Ishikawa (cell line): ENCODE data around the gene PLA2G2D.

Source experiments
- CEBPB ChIP-seq: IDR thresholded peaks from 2 replicates; pipeline ENCODE4 v1.6.1; 2012
- CREB1 ChIP-seq: IDR thresholded peaks from 2 replicates; pipeline ENCODE4 v1.6.1; 2012; ENCODE audit warnings: low read depth
- EGR1 ChIP-seq: IDR thresholded peaks from 2 replicates; pipeline ENCODE4 v1.6.1; 2012
- EP300 ChIP-seq: IDR thresholded peaks from 2 replicates; pipeline ENCODE4 v1.6.1; 2012; ENCODE audit warnings: borderline replicate concordance
- FOXM1 ChIP-seq: IDR thresholded peaks from 2 replicates; pipeline ENCODE4 v1.6.1; 2012; ENCODE audit warnings: low read depth, borderline replicate concordance
- NFIC ChIP-seq: IDR thresholded peaks from 2 replicates; pipeline ENCODE4 v1.6.1; 2012
- RAD21 ChIP-seq: IDR thresholded peaks from 2 replicates; pipeline ENCODE4 v1.6.1; 2012; ENCODE audit warnings: low read depth
- TAF1 ChIP-seq: IDR thresholded peaks from 2 replicates; pipeline ENCODE4 v1.6.1; 2012; ENCODE audit warnings: low read depth, mild to moderate bottlenecking
- TCF12 ChIP-seq: IDR thresholded peaks from 2 replicates; pipeline ENCODE4 v1.6.1; 2012; ENCODE audit warnings: low read depth
- TEAD4 ChIP-seq: IDR thresholded peaks from 2 replicates; pipeline ENCODE4 v1.6.1; 2012
- YY1 ChIP-seq: IDR thresholded peaks from 2 replicates; pipeline ENCODE4 v1.6.1; 2012; ENCODE audit warnings: low read depth
- ZBTB7A ChIP-seq: IDR thresholded peaks from 2 replicates; pipeline ENCODE4 v1.6.1; 2012; ENCODE audit warnings: low read depth
- TF ChIP-seq, protein P1 (sequence below): IDR thresholded peaks from 2 replicates; pipeline ENCODE4 v1.6.1; 2012
- TF ChIP-seq, protein P2 (sequence below): IDR thresholded peaks from 2 replicates; pipeline ENCODE4 v1.6.1; 2012
- TF ChIP-seq, protein P3 (sequence below): IDR thresholded peaks from 2 replicates; pipeline ENCODE4 v1.6.1; 2012; ENCODE audit warnings: low read depth, mild to moderate bottlenecking

PLA2G2D gene

DNA sequence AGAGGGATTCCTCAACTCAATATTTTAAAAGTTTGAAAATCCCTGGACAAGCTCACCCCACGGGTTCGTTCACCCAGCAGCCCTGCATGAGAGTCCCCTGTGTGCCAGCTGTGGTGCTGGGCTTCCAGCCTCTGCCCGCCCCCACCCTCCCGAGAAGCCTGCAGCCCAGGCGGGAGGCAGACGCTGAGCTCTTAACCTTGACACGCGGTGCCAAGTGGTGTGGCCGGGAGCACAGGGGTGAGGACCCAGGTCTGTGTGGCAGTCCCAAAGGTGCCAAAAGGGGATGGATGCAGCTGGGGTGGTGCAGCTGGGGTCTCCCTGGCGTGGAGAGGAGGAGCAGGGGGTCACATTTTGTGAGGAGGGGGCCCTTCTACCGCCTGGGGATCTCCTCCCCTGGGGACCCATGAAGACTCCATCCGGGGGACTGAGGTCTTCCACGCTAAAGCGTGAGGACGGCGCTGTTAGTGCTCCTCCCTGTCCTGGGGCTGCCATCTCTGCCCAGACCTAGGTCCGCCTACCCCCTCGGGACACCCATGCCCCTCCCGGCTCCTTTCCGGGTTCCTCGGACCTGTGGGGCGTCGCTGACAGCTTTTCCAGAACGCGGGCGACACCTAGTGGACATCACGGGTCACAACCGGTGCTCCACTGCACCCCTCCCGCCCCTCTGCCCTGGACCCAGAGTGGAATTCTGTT is 32.7 kb upstream of the PLA2G2D start:
- no peak for TF ChIP-seq EP300
- TF ChIP-seq TCF12: no peak
- TF ChIP-seq YY1: no peak
- TF ChIP-seq RAD21: peak; percentile 94

DNA sequence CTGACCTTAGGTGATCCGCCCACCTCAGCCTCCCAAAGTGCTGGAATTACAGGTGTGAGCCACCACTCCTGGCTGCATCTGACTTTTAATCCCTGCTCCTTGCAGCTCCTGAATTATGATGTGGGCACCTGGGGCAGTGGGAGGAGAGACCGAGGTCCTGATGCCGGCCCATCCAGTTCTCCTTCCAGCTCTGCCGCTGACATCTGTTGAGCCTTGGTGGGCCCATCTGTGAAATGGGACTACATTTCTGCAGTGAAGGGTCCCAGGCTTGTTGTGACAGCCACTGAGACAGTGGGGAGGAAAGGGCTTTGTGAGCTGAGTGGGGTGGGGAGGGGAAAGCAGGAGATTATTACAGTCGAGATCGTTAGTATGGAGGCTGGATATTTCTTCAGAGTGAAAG is 31.6 kb upstream of the PLA2G2D start:
- TF ChIP-seq CEBPB (no peak), EP300 (no peak), TEAD4 (no peak), NFIC (no peak), YY1 (no peak), FOXM1 (no peak), RAD21 (no peak), ZBTB7A (no peak), CREB1 (no peak), TCF12 (no peak), TAF1 (no peak)
- TF ChIP-seq, protein P1, sequence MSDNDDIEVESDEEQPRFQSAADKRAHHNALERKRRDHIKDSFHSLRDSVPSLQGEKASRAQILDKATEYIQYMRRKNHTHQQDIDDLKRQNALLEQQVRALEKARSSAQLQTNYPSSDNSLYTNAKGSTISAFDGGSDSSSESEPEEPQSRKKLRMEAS: no peak
- TF ChIP-seq, protein P2, sequence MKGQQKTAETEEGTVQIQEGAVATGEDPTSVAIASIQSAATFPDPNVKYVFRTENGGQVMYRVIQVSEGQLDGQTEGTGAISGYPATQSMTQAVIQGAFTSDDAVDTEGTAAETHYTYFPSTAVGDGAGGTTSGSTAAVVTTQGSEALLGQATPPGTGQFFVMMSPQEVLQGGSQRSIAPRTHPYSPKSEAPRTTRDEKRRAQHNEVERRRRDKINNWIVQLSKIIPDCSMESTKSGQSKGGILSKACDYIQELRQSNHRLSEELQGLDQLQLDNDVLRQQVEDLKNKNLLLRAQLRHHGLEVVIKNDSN: no peak

DNA sequence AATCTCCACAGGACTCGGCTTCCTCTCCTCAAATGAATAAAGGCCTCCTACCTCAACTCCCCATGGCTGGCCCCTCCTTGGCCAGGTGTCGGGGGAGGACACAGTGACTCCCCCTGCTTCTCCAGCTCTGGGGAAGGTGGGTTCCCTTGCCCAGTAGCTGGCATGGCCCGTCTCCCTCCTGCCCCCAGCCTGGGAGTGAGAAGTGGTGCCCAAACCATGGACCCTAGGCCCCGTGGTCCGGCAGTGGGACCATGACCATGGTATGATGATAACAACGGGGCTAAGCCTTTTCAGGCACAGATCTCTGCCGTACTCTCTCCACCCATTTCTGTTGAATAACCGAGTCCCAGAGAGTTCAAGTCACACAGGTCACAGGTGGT is 31.0 kb upstream of the PLA2G2D start:
- TF ChIP-seq CREB1: no peak
- TF ChIP-seq FOXM1: no peak

DNA sequence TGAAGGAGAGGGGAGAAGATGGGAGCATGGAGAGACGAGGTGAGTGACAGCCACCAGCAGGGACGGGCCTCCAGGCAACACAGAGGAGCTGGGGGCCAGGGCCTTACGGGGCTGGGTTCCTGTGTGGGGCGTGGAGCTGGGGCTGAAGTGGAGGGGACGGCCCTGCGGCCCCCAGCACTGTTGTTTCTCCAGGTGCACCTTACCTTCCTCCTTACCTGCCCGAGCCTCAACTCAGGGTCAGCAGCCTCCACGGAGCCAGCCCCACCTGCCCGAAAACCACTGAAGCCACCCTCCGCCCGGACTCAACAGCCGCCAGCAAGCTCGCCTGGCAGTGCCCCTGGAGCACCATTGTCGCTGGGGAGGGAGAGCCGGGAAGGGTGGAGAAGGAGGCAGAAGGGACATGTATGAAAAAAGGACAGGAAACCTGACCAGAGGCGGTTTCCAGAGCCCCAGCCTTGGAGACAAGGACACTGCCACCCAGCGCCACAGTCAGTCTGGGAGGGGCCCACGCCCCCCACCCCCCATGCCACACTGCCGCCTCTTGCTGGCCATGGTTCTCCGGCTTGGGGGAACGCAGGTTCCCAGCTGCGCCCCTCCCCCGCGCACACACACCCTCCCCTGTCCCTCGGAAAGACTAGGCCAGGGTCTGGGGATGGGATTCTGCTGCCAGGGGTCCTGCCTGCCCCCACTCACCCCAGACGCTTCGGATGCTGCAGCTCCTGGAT is 30.4 kb upstream of the PLA2G2D start:
- TF ChIP-seq YY1 (no peak), TAF1 (no peak), ZBTB7A (no peak), TEAD4 (no peak), EP300 (no peak), RAD21 (no peak), FOXM1 (no peak), CEBPB (no peak), EGR1 (no peak), CREB1 (no peak), TCF12 (no peak), NFIC (no peak)
- TF ChIP-seq, protein P2: no peak
- TF ChIP-seq, protein P1: no peak
- TF ChIP-seq, protein P3, sequence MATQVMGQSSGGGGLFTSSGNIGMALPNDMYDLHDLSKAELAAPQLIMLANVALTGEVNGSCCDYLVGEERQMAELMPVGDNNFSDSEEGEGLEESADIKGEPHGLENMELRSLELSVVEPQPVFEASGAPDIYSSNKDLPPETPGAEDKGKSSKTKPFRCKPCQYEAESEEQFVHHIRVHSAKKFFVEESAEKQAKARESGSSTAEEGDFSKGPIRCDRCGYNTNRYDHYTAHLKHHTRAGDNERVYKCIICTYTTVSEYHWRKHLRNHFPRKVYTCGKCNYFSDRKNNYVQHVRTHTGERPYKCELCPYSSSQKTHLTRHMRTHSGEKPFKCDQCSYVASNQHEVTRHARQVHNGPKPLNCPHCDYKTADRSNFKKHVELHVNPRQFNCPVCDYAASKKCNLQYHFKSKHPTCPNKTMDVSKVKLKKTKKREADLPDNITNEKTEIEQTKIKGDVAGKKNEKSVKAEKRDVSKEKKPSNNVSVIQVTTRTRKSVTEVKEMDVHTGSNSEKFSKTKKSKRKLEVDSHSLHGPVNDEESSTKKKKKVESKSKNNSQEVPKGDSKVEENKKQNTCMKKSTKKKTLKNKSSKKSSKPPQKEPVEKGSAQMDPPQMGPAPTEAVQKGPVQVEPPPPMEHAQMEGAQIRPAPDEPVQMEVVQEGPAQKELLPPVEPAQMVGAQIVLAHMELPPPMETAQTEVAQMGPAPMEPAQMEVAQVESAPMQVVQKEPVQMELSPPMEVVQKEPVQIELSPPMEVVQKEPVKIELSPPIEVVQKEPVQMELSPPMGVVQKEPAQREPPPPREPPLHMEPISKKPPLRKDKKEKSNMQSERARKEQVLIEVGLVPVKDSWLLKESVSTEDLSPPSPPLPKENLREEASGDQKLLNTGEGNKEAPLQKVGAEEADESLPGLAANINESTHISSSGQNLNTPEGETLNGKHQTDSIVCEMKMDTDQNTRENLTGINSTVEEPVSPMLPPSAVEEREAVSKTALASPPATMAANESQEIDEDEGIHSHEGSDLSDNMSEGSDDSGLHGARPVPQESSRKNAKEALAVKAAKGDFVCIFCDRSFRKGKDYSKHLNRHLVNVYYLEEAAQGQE: no peak

DNA sequence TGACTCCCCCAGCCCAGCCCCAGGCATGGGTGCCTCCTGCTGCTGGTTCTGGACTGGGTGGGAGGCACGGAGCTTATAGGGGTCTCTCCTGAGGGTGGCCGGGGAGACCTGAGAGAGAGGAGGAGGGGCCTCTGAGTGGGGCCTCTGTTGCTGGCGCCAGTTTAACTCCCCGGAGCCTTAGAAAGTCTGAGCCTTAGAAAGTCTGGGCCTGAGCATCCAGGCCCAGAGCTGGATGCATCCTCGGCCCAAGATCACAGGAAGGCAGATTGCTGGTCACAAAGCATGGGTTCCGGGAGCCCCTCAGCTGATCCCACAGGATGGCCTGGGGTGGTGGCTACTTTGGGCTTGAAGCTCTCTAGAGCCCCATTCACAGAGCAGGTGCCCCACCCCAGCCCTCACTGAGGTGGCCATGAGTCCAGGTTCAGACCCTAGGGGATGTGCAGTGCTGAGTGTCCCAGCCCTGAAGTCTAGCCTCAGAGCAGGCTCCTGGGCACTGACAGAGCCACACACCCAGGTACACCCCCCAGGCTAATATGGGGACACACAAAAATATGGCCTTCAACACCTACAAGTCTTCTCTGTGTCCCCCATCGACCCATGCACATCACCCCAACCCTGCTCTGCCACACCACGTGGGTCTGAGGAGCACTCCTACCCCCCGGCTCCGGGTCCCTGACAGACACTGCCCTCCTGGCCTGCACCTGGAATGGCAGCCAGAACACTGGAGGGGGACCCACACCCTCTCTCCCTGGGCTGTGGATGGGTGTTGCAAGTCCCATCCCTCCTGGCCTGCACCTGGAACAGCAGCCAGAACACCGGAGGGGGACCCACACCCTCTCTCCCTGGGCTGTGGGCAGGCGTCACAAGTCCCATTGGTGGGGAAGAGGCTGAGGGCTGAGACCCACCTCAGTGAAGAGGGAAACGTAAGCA is 29.5 kb upstream of the PLA2G2D start:
- no peak for TF ChIP-seq RAD21
- TF ChIP-seq EGR1: no peak
- TF ChIP-seq EP300: no peak
- TF ChIP-seq FOXM1: no peak
- no peak for TF ChIP-seq TCF12
- no peak for TF ChIP-seq CEBPB
- no peak for TF ChIP-seq CREB1
- no peak for TF ChIP-seq TAF1
- TF ChIP-seq, protein P3: no peak
- TF ChIP-seq TEAD4: no peak
- TF ChIP-seq NFIC: no peak
- TF ChIP-seq YY1: no peak
- no peak for TF ChIP-seq ZBTB7A
